Stomach (tissue), 4 donors: ENCODE data around the gene TTBK2.

ENCODE experiments used
- EP300 ChIP-seq: sonication (generic); formaldehyde crosslinking; IDR thresholded peaks from one replicate; pipeline ENCODE4 v1.6.1; 2017; ENCODE audit warnings: antibody characterized with exemption
- TF ChIP-seq, protein P1 (sequence below), 7 experiments: fragments of 450-650 bp in 4 of 7; fragments of 200-600 bp in 3 of 7; sonication (generic) in 3 of 7; IDR thresholded peaks; one replicate each; pipeline ENCODE4 v1.5.1; 2016 to 2019; ENCODE audit warnings: antibody characterized with exemption in 7 of 7, control low read depth in 2 of 7, mild to moderate bottlenecking in 1 of 7

DNA sequence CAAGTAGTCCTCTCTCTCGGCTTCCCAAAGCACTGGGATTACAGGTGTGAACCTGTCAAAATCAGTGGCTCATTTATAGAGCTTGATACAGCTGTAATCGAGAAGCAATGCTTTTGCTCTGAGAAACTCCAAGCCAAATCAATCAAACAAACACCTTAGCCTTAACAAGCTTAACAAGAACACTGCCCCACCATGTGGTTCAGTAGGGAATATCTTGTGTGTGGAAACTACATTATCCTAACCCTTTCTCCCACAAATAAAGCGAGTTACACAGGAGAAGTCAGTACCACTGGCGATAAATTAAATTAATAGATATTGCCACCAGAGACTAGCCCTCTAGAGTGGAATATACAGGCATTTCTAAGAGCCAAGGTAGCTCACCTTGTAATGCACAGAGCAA is 197.5 kb downstream of the TTBK2 start:
- TF ChIP-seq, protein P1, sequence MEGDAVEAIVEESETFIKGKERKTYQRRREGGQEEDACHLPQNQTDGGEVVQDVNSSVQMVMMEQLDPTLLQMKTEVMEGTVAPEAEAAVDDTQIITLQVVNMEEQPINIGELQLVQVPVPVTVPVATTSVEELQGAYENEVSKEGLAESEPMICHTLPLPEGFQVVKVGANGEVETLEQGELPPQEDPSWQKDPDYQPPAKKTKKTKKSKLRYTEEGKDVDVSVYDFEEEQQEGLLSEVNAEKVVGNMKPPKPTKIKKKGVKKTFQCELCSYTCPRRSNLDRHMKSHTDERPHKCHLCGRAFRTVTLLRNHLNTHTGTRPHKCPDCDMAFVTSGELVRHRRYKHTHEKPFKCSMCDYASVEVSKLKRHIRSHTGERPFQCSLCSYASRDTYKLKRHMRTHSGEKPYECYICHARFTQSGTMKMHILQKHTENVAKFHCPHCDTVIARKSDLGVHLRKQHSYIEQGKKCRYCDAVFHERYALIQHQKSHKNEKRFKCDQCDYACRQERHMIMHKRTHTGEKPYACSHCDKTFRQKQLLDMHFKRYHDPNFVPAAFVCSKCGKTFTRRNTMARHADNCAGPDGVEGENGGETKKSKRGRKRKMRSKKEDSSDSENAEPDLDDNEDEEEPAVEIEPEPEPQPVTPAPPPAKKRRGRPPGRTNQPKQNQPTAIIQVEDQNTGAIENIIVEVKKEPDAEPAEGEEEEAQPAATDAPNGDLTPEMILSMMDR (IDR thresholded peaks at IDR 0.05), result no peak
- no peak for TF ChIP-seq EP300
